A673 (cell line): ENCODE data around the gene USP20.

Source experiments
- EZH2 ChIP-seq: fragments of 200-600 bp; sonication (generic); IDR thresholded peaks from 2 replicates; pipeline ENCODE4 v1.6.1; 2017; ENCODE audit warnings: borderline replicate concordance, low read depth, mild to moderate bottlenecking, mixed read lengths, antibody characterized with exemption, low read length; ENCODE audit not compliant: poor library complexity, severe bottlenecking
- TF ChIP-seq, protein P1 (sequence below): fragments of 300-800, 200-600 bp; sonication (generic); conservative IDR thresholded peaks from 2 replicates; pipeline ENCODE4 v1.5.1; 2017; ENCODE audit warnings: low read depth, mild to moderate bottlenecking, antibody characterized with exemption, low read length, moderate library complexity, mixed read lengths

DNA sequence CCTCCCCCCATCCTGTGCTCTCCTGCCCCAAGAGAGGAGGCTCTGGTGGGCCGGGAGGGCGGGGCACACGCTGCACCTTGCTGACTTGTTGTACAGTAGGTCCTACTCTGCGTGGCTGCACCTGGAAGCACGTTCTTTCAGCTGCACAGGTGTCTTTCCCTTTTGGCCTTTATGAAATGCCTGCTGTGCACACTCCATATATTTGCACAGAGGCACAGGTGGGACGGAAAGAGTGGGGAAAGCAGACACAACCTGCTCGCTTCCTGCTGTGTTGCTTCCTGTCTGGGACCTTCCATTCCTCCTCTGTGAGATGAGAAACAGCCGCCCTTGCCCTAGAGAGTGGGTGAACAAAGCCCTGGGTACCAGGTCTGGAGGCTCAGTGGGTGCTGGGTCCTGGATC lies 4.8 kb downstream of the USP20 start:
- TF ChIP-seq, protein P1, sequence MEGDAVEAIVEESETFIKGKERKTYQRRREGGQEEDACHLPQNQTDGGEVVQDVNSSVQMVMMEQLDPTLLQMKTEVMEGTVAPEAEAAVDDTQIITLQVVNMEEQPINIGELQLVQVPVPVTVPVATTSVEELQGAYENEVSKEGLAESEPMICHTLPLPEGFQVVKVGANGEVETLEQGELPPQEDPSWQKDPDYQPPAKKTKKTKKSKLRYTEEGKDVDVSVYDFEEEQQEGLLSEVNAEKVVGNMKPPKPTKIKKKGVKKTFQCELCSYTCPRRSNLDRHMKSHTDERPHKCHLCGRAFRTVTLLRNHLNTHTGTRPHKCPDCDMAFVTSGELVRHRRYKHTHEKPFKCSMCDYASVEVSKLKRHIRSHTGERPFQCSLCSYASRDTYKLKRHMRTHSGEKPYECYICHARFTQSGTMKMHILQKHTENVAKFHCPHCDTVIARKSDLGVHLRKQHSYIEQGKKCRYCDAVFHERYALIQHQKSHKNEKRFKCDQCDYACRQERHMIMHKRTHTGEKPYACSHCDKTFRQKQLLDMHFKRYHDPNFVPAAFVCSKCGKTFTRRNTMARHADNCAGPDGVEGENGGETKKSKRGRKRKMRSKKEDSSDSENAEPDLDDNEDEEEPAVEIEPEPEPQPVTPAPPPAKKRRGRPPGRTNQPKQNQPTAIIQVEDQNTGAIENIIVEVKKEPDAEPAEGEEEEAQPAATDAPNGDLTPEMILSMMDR, result no peak
- no peak for TF ChIP-seq EZH2
